ENCODE data around the gene APOBEC4. TPM values are rescaled to one million over a fixed set of nuclear protein-coding genes. Genes with fewer than 3 reads are reported as not detected.

Gene APOBEC4
- total and polyA plus RNA-seq, 2 experiments from 2014 or later, result 0.37 TPM; not detected in 1

DNA sequence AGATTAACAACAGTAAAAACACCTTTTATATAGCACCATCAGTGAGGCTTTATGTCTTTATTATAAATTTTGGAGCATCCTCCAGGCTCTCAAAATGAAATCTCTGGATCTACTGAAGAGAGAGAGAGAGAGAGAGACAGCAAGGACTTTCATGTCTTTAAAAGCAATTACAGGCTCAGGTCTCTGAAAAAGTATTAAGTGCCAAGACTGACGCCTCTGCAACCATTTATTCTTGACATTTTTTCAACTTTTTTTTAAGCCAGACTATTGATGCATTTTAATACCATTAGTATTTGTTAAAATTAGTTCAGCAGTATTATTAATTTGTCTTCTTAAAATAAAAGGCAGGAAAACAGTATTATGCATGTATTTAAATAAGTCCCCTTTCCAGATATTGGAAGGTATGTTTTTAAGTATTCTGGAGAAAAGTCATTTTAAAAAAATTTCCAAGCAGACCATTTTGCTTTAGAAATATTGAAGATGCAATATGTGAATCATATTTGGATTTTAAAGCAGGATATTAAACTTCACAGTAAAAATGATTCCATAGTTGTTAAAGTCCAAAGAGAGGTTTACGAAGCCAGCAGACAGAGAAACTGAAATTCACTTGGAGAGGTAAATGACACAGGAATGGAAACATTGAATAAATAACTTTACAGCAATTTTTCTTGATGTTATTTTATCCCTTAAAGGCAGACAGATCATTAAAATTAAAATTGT lies 35.4 kb upstream of the APOBEC4 start:
- DNase-seq (ENCODE audit: low spot score), result no peak
- Histone ChIP-seq H3K27me3 (no peaks in the 10 kb centered on the region), H3K36me3 (replicated peaks; ENCODE audit: insufficient read depth, low read depth) (no peaks in the 10 kb centered on the region)

DNA sequence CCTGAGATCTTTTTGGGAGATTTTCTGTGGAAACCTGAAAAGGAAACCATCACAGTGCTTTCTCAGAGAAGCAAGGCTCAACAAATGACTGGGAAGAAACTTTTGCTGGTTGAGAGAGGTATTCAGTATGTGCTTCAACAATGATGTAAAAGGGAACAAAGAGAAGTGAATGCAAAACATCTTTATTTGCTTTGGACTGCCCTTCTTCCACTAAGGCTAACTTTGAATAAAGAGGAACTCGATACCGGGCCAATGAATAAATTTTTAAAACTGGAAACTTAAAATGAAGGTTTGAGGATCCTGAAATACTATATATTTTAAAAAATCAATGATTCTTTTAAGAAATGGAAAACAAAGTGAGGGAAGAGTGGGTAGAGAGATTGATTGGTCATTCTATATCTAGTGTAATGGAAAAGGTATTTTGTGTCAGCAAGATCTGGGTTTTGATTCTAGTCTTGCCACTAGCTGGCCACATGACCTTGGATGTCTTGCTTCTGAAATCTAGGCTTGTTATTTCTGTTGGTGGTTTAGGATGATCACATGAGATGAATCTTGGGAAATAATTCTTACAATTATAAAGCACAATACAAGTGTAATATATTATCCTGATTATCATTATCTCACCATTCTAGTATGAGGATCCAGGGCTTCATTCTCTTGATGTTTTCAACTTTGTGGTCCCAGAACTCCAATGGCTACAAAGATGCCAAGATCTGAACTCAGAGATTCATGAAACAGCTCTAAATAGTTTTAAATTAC lies 34.6 kb upstream of the APOBEC4 start:
- Histone ChIP-seq H3K4me2 (no peak overlapping the region), H3K9me2 (replicated peaks; ENCODE audit: insufficient read depth) (no peaks in the 10 kb centered on the region), H3K27me3 (no peaks in the 10 kb centered on the region), H3K4me3 (no peak overlapping the region), H3K79me2 (no peaks in the 10 kb centered on the region), H3K9me3 (ENCODE audit: low read depth) (no peaks in the 10 kb centered on the region), H3K27ac (no peak overlapping the region), H4K20me1 (ENCODE audit: insufficient read depth, poor library complexity, severe bottlenecking) (no peaks in the 10 kb centered on the region), H3K36me3 (replicated peaks; ENCODE audit: insufficient read depth, low read depth) (no peaks in the 10 kb centered on the region), H2AFZ (no peak overlapping the region), H3K4me1 (ENCODE audit: insufficient read depth) (no peaks in the 10 kb centered on the region)
- WGBS (ENCODE audit: low lambda C conversion rate, missing lambda C conversion rate), result 97% methylated on average over 2 of the region's 2 CpGs
- DNase-seq (ENCODE audit: low spot score), result no peak
- TF ChIP-seq EZH2 (IDR thresholded peaks at IDR 0.05; ENCODE audit: borderline replicate concordance) (no peak), EZH2phosphoT487 (IDR thresholded peaks at IDR 0.05; ENCODE audit: low read depth, severe bottlenecking, unreplicated experiment) (no peak)
- TF ChIP-seq, protein P1, sequence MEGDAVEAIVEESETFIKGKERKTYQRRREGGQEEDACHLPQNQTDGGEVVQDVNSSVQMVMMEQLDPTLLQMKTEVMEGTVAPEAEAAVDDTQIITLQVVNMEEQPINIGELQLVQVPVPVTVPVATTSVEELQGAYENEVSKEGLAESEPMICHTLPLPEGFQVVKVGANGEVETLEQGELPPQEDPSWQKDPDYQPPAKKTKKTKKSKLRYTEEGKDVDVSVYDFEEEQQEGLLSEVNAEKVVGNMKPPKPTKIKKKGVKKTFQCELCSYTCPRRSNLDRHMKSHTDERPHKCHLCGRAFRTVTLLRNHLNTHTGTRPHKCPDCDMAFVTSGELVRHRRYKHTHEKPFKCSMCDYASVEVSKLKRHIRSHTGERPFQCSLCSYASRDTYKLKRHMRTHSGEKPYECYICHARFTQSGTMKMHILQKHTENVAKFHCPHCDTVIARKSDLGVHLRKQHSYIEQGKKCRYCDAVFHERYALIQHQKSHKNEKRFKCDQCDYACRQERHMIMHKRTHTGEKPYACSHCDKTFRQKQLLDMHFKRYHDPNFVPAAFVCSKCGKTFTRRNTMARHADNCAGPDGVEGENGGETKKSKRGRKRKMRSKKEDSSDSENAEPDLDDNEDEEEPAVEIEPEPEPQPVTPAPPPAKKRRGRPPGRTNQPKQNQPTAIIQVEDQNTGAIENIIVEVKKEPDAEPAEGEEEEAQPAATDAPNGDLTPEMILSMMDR (IDR thresholded peaks at IDR 0.05; ENCODE audit: poor library complexity), result no peak

More for the DNA sequence above, 35.4 kb upstream of the APOBEC4 start:
- Histone ChIP-seq H3K4me3 (no peak overlapping the region), H3K9me2 (replicated peaks; ENCODE audit: insufficient read depth) (no peaks in the 10 kb centered on the region), H3K4me2 (no peak overlapping the region), H3K4me1 (ENCODE audit: insufficient read depth) (no peaks in the 10 kb centered on the region), H3K27ac (no peak overlapping the region), H3K79me2 (no peaks in the 10 kb centered on the region), H3K9me3 (ENCODE audit: low read depth) (no peaks in the 10 kb centered on the region), H2AFZ (no peak overlapping the region), H4K20me1 (ENCODE audit: insufficient read depth, poor library complexity, severe bottlenecking) (no peaks in the 10 kb centered on the region)
- WGBS (ENCODE audit: low lambda C conversion rate, missing lambda C conversion rate), result 96% methylated on average over 2 of the region's 2 CpGs
- no peak for TF ChIP-seq EZH2 (IDR thresholded peaks at IDR 0.05; ENCODE audit: borderline replicate concordance)
- TF ChIP-seq, protein P1 (IDR thresholded peaks at IDR 0.05; ENCODE audit: poor library complexity), result no peak
- TF ChIP-seq EZH2phosphoT487 (IDR thresholded peaks at IDR 0.05; ENCODE audit: low read depth, severe bottlenecking, unreplicated experiment), result no peak

DNA sequence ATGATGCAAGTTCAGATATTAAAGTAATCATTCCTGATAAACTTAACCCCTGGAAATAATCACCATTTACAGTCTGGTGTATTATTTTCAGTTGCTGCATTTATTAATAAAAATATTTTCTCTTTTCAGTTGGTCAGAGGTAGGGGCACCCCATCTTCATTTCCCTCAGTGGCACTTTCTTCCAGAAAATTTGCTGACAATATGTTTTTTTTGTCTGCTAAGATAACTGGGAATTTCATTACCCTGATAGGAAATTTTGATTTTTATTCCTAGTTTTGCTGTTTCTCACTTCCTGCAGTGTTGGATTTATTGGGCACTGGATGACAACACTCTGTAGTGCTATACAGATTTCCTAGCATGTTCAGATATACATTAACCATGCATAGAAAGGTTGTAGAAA lies 33.1 kb upstream of the APOBEC4 start:
- no peaks in the 10 kb centered on the region for H3K9me3 ChIP-seq (ENCODE audit: low read depth)
- H3K4me3 ChIP-seq, result no peak overlapping the region
- no peaks in the 10 kb centered on the region for H3K9me2 ChIP-seq (replicated peaks; ENCODE audit: insufficient read depth)
- no peak overlapping the region for H2AFZ ChIP-seq
- H3K4me1 ChIP-seq (ENCODE audit: insufficient read depth), result no peaks in the 10 kb centered on the region
- DNase-seq (ENCODE audit: low spot score), result no peak
- TF ChIP-seq EZH2 (IDR thresholded peaks at IDR 0.05; ENCODE audit: borderline replicate concordance), result no peak
- no peak for TF ChIP-seq EZH2phosphoT487 (IDR thresholded peaks at IDR 0.05; ENCODE audit: low read depth, severe bottlenecking, unreplicated experiment)
- TF ChIP-seq, protein P1 (IDR thresholded peaks at IDR 0.05; ENCODE audit: poor library complexity), result no peak
- no peaks in the 10 kb centered on the region for H3K36me3 ChIP-seq (replicated peaks; ENCODE audit: insufficient read depth, low read depth)
- no peak overlapping the region for H3K27ac ChIP-seq
- no peaks in the 10 kb centered on the region for H4K20me1 ChIP-seq (ENCODE audit: insufficient read depth, poor library complexity, severe bottlenecking)
- no peak overlapping the region for H3K4me2 ChIP-seq
- no peaks in the 10 kb centered on the region for H3K27me3 ChIP-seq
- no peaks in the 10 kb centered on the region for H3K79me2 ChIP-seq

Measured in hepatocyte (in vitro differentiated cells).